Upper lobe of left lung (tissue), 6 donors: Measurements from ENCODE around the gene SUN1. TPM values are rescaled to one million over a fixed set of nuclear protein-coding genes. Genes with fewer than 3 reads are reported as not detected.
A peak's percentile ranks its signal among the peaks of the same experiment; 100 is the strongest.

Source experiments
- ATAC-seq, 2 donors: fragments of 200-7000 bp; cut with Tn5 transposase; one replicate each; pipeline ENCODE4 v1.9.1; 2022; ENCODE audit warnings: mild to moderate bottlenecking in 2 of 2, moderate library complexity in 2 of 2; ENCODE audit not compliant: low FRiP score in 2 of 2
- DNase-seq, 2 donors: peaks; one replicate each; pipeline ENCODE4 v3.0.0-alpha.2; 2019 to 2020
- H3K27ac ChIP-seq, 4 donors: fragments of 200-600 bp; sonication (generic); one replicate each; pipeline ENCODE4 v1.5.1; 2016 to 2019
- H3K27me3 ChIP-seq, 4 donors: fragments of 200-600 bp; sonication (generic); one replicate each; pipeline ENCODE4 v1.5.1; 2017 to 2019
- H3K36me3 ChIP-seq, 4 donors: fragments of 200-600 bp; sonication (generic); one replicate each; pipeline ENCODE4 v1.5.1; 2016 to 2019
- H3K4me1 ChIP-seq, 4 donors: fragments of 200-600 bp; sonication (generic); one replicate each; pipeline ENCODE4 v1.5.1; 2018 to 2019
- H3K4me3 ChIP-seq, 4 donors: fragments of 200-600 bp; sonication (generic); one replicate each; pipeline ENCODE4 v1.5.1; 2017 to 2019; ENCODE audit warnings: mild to moderate bottlenecking in 2 of 4, moderate library complexity in 1 of 4
- H3K9me3 ChIP-seq, 4 donors: fragments of 200-600 bp; sonication (generic); one replicate each; pipeline ENCODE4 v1.5.1; 2018 to 2019
- EP300 ChIP-seq, 4 donors: sonication (generic); formaldehyde crosslinking; IDR thresholded peaks; one replicate each; pipeline ENCODE4 v1.5.1; 2017; ENCODE audit warnings: antibody characterized with exemption in 4 of 4, control low read depth in 2 of 4
- POLR2A ChIP-seq, 4 donors: fragments of 450-650 bp; IDR thresholded peaks; one replicate each; pipeline ENCODE4 v1.5.1; 2016 to 2017; ENCODE audit warnings: antibody characterized with exemption in 4 of 4, mild to moderate bottlenecking in 2 of 4
- POLR2AphosphoS5 ChIP-seq, 2 donors: sonication (generic); formaldehyde crosslinking; IDR thresholded peaks; one replicate each; pipeline ENCODE4 v1.5.1; 2017; ENCODE audit warnings: antibody characterized with exemption in 2 of 2
- WGBS, 2 donors: methylation state at CpG; one replicate each; pipeline ENCODE4 v1.1.5; 2017 to 2018; 5-methylcytosine and 5-hydroxymethylcytosine counted together
- total RNA-seq, 6 donors: library from RNA; depleted of rRNA in 4 of 6; stranded (reverse); fragments of >200 nt in 4 of 6; gene quantifications; one replicate each; pipeline versions ENCODE4 v1.1.0 to v1.2.1, GENCODE V29; 2016 to 2021
- TF ChIP-seq, protein P1 (sequence below), 6 experiments: fragments of 450-650 bp in 4 of 6; fragments of 200-600 bp in 2 of 6; sonication (generic) in 2 of 6; IDR thresholded peaks; one replicate each; pipeline ENCODE4 v1.5.1; 2016 to 2019; ENCODE audit warnings: antibody characterized with exemption in 6 of 6
- donor health status: DM: no; HTN: no; CAD: no; lungs with moderate emphysema.
- donor health status: DM: no; HTN: yes; CAD: no; lungs with severe emphysema.

Gene SUN1
- total RNA-seq, 6 donors from 2014 or later = 107 to 196 (median 127) TPM

GRCh38 chr7:884191-885003 lies 52.1 kb downstream of the SUN1 start:
- Histone ChIP-seq H3K4me1 (peaks cover under 1 to 24% (median 7%) of the 10 kb centered on the region in 4 donors), H3K36me3 (peaks cover 13 to 39% (median 32%) of the 10 kb centered on the region in 4 donors), H3K4me3 (no peak overlapping the region), H3K27ac (no peak overlapping the region), H3K27me3 (no peaks in the 10 kb centered on the region), H3K9me3 (no peaks in the 10 kb centered on the region)
- WGBS, 2 donors = 90 to 92% methylated on average over 17 to 30 of the region's 31 CpGs
- ATAC-seq = no peak
- TF ChIP-seq POLR2AphosphoS5 (IDR thresholded peaks at IDR 0.05) (no peak), EP300 (IDR thresholded peaks at IDR 0.05) (no peak), POLR2A (IDR thresholded peaks at IDR 0.05) (no peak)
- TF ChIP-seq, protein P1, sequence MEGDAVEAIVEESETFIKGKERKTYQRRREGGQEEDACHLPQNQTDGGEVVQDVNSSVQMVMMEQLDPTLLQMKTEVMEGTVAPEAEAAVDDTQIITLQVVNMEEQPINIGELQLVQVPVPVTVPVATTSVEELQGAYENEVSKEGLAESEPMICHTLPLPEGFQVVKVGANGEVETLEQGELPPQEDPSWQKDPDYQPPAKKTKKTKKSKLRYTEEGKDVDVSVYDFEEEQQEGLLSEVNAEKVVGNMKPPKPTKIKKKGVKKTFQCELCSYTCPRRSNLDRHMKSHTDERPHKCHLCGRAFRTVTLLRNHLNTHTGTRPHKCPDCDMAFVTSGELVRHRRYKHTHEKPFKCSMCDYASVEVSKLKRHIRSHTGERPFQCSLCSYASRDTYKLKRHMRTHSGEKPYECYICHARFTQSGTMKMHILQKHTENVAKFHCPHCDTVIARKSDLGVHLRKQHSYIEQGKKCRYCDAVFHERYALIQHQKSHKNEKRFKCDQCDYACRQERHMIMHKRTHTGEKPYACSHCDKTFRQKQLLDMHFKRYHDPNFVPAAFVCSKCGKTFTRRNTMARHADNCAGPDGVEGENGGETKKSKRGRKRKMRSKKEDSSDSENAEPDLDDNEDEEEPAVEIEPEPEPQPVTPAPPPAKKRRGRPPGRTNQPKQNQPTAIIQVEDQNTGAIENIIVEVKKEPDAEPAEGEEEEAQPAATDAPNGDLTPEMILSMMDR (IDR thresholded peaks at IDR 0.05) = no peak
- DNase-seq = peak in 1 of 2 donors; percentile 69

DNA sequence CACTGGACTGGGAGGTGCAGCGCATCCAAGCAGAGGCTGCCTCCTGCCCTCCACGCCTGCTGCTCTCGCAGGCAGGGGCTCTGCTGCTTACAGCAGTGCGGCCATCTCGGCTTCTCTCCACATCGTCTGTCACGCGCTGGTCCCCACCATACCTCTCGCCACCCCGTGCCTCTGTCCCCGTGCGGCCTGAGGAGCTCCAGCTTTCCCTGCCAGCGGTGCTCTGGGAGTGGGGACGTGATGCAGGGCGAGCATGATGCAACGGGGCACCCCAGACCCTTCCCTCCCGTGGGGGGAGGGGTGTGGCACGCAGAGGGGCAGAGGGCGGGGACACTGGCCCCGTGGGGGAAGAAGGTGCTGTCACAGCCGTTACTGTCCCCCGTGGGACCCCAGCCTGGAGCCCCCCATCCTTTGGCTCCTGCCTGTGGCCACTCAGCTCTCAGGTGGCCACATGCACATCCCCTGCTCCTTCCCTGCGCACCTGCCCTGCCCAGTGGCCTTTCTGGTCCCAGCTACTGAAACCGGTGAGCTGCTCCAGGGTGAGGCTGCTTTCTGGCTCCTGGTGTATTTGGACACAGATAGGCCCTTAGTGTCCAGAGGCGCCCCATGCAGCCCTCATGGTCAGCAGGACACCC lies 53.1 kb downstream of the SUN1 start:
- ATAC-seq = no peak
- H3K9me3 ChIP-seq = no peaks in the 10 kb centered on the region
- WGBS, 2 donors = 88 to 90% methylated on average over 23 to 25 of the region's 25 CpGs
- H3K36me3 ChIP-seq = peaks cover 13 to 39% (median 33%) of the 10 kb centered on the region in 4 donors
- H3K27ac ChIP-seq = no peak overlapping the region
- no peak overlapping the region for H3K4me3 ChIP-seq
- TF ChIP-seq EP300 (IDR thresholded peaks at IDR 0.05) (no peak), POLR2A (IDR thresholded peaks at IDR 0.05) (no peak), POLR2AphosphoS5 (IDR thresholded peaks at IDR 0.05) (no peak)
- TF ChIP-seq, protein P1 (IDR thresholded peaks at IDR 0.05) = no peak
- peak in 1 of 2 donors; percentile 64 for DNase-seq
- H3K27me3 ChIP-seq = no peaks in the 10 kb centered on the region
- peaks cover 0 to 19% (median 6%) of the 10 kb centered on the region in 4 donors for H3K4me1 ChIP-seq

GRCh38 chr7:885893-886625 lies 53.8 kb downstream of the SUN1 start:
- no peak overlapping the region for H3K27ac ChIP-seq
- H3K4me3 ChIP-seq = no peak overlapping the region
- H3K9me3 ChIP-seq = no peaks in the 10 kb centered on the region
- H3K4me1 ChIP-seq = peaks cover 0 to 19% (median 5%) of the 10 kb centered on the region in 4 donors
- H3K27me3 ChIP-seq = no peaks in the 10 kb centered on the region
- 91 to 93% methylated on average over 24 to 30 of the region's 30 CpGs for WGBS, 2 donors
- ATAC-seq (no peak), DNase-seq (peak in 1 of 2 donors; percentile 73)
- H3K36me3 ChIP-seq = peaks cover 18 to 46% (median 39%) of the 10 kb centered on the region in 4 donors
- TF ChIP-seq POLR2AphosphoS5 (IDR thresholded peaks at IDR 0.05) = no peak
- TF ChIP-seq, protein P1 (IDR thresholded peaks at IDR 0.05) = no peak
- no peak for TF ChIP-seq POLR2A (IDR thresholded peaks at IDR 0.05)
- no peak for TF ChIP-seq EP300 (IDR thresholded peaks at IDR 0.05)

- ATAC-seq (no peak), DNase-seq (peak in 1 of 2 donors; percentile 66)
- 94 to 96% methylated on average over 35 to 40 of the region's 40 CpGs for WGBS, 2 donors
Observed at GRCh38 chr7:886626-887487, 54.6 kb downstream of the SUN1 start.

More at GRCh38 chr7:886626-887487, 54.6 kb downstream of the SUN1 start:
- TF ChIP-seq POLR2A (IDR thresholded peaks at IDR 0.05) (no peak), EP300 (IDR thresholded peaks at IDR 0.05) (no peak)
- H3K36me3 ChIP-seq = peaks cover 26 to 54% (median 47%) of the 10 kb centered on the region in 4 donors
- no peak overlapping the region for H3K4me3 ChIP-seq
- no peak overlapping the region for H3K27ac ChIP-seq
- no peaks in the 10 kb centered on the region for H3K27me3 ChIP-seq
- H3K4me1 ChIP-seq = peaks cover 0 to 19% (median 5%) of the 10 kb centered on the region in 4 donors
- no peaks in the 10 kb centered on the region for H3K9me3 ChIP-seq
